PC-9 (cell line): ENCODE results near the gene RAB11FIP4. TPM values are rescaled to one million over a fixed set of nuclear protein-coding genes. Genes with fewer than 3 reads are reported as not detected.

Experiments
- BruUV-seq: library from RNA; stranded (reverse); fragments of 400-500 nt; replicated peaks from 2 replicates; lab custom pipeline; 2021; lab: Mats Ljungman, UMichigan
- CTCF ChIA-PET: fragments of 300-600 bp; sonication (Branson Sonifier 250); formaldehyde crosslinking; loops from one replicate; lab custom pipeline; 2022; ENCODE audit warnings: antibody characterized with exemption; lab: Charles Lee
- POLR2A ChIA-PET: fragments of 300-600 bp; sonication (Branson Sonifier 250); formaldehyde crosslinking; loops from one replicate; lab custom pipeline; 2022; ENCODE audit warnings: antibody characterized with exemption; ENCODE audit not compliant: unreplicated experiment; lab: Charles Lee
- DNase-seq, 2 experiments: peaks; one replicate each; pipeline versions ENCODE4 v3.0.0 to v3.0.0-alpha.2; 2015 to 2022; ENCODE audit warnings: mixed read lengths in 1 of 2
- H2AFZ ChIP-seq: fragments of 200-600 bp; sonication (generic); 2 replicates; pipeline ENCODE4 v1.8.1; 2017; ENCODE audit warnings: antibody characterized with exemption
- H3F3A ChIP-seq: fragments of 200-600 bp; sonication (generic); 2 replicates; pipeline ENCODE4 v1.8.1; 2017; ENCODE audit warnings: antibody characterized with exemption, mild to moderate bottlenecking, low read depth; ENCODE audit not compliant: insufficient read depth
- H3K27ac ChIP-seq: fragments of 200-600 bp; sonication (generic); 2 replicates; pipeline ENCODE4 v1.6.1; 2016; ENCODE audit warnings: mixed run types
- H3K27me3 ChIP-seq: fragments of 200-600 bp; sonication (generic); 2 replicates; pipeline ENCODE4 v1.6.1; 2016; ENCODE audit warnings: low read depth, mixed run types; ENCODE audit not compliant: insufficient read depth
- H3K36me3 ChIP-seq: fragments of 200-600 bp; sonication (generic); 2 replicates; pipeline ENCODE4 v1.6.1; 2016; ENCODE audit warnings: low read depth, mixed run types
- H3K4me1 ChIP-seq: fragments of 200-600 bp; sonication (generic); replicated peaks from 2 replicates; pipeline ENCODE4 v1.6.1; 2016; ENCODE audit warnings: mixed run types; ENCODE audit not compliant: insufficient read depth
- H3K4me2 ChIP-seq: fragments of 200-600 bp; sonication (generic); 2 replicates; pipeline ENCODE4 v1.6.1; 2017; ENCODE audit warnings: mixed run types
- H3K4me3 ChIP-seq: fragments of 200-600 bp; sonication (generic); 2 replicates; pipeline ENCODE4 v1.6.1; 2016; ENCODE audit warnings: mixed run types
- H3K79me2 ChIP-seq: fragments of 200-600 bp; sonication (generic); 2 replicates; pipeline ENCODE4 v1.6.1; 2017; ENCODE audit warnings: low read depth, mixed run types
- H3K9me2 ChIP-seq: fragments of 200-600 bp; sonication (generic); 2 replicates; pipeline ENCODE4 v1.8.1; 2017; ENCODE audit warnings: mild to moderate bottlenecking; ENCODE audit not compliant: insufficient read depth
- H3K9me3 ChIP-seq: fragments of 200-600 bp; sonication (generic); 2 replicates; pipeline ENCODE4 v1.8.1; 2016; ENCODE audit warnings: low read depth; ENCODE audit not compliant: insufficient read depth
- H4K20me1 ChIP-seq: fragments of 200-600 bp; sonication (generic); 2 replicates; pipeline ENCODE4 v1.8.1; 2017; ENCODE audit not compliant: insufficient read depth
- CTCF ChIP-seq: fragments of 200-600 bp; sonication (generic); conservative IDR thresholded peaks from 2 replicates; pipeline ENCODE4 v1.6.1; 2017; ENCODE audit warnings: mixed run types, antibody characterized with exemption, mild to moderate bottlenecking, moderate library complexity
- EZH2 ChIP-seq: fragments of 200-600 bp; sonication (generic); IDR thresholded peaks from 2 replicates; pipeline ENCODE4 v1.8.0; 2017; ENCODE audit warnings: antibody characterized with exemption, low read depth
- intact Hi-C: fragments of 100-400 bp; cut with micrococcal nuclease; formaldehyde crosslinking; loops from one replicate; pipeline ENCODE4 v1.10.0; 2022; ENCODE audit not compliant: unreplicated experiment
- total RNA-seq: library from RNA; stranded (reverse); gene quantifications from 2 replicates; pipeline ENCODE4 v1.2.3, GENCODE V29; 2021

RAB11FIP4 gene
- total RNA-seq, 1 experiment from 2014 or later = 22.9 TPM

GRCh38 chr17:31446195-31446967, 54.9 kb downstream of the RAB11FIP4 start:
- intact Hi-C loops = no loop called here
- H3K9me3 ChIP-seq = no peaks in the 10 kb centered on the region
- no peak overlapping the region for H3K27ac ChIP-seq
- CTCF ChIA-PET = interaction anchor here (0.6 to 0.7 kb wide), 2 partner anchors 17 to 626 kb away, joined by 3 to 6 read pairs; no protein-coding TSS in a partner anchor
- TF ChIP-seq CTCF (peak; percentile 23; the same call in 1 of the 2 replicates), EZH2 (no peak)
- no peak overlapping the region for H3K4me2 ChIP-seq
- H3K9me2 ChIP-seq = no peaks in the 10 kb centered on the region
- peaks cover 33% of the 10 kb centered on the region for H3K4me1 ChIP-seq
- no peak for DNase-seq
- no peak overlapping the region for H3K4me3 ChIP-seq
- no peaks in the 10 kb centered on the region for H3K36me3 ChIP-seq
- H3K79me2 ChIP-seq = no peaks in the 10 kb centered on the region
- no TSS peak for BruUV-seq
- no peaks in the 10 kb centered on the region for H3K27me3 ChIP-seq
- no peaks in the 10 kb centered on the region for H4K20me1 ChIP-seq
- H3F3A ChIP-seq = peaks cover 21% of the 10 kb centered on the region; the same call in 1 of the 2 replicates
- POLR2A ChIA-PET = no interaction called here
- no peak overlapping the region for H2AFZ ChIP-seq

- Histone ChIP-seq H3K79me2 (no peaks in the 10 kb centered on the region), H3K36me3 (no peaks in the 10 kb centered on the region), H3K4me1 (peaks cover 54% of the 10 kb centered on the region), H3K9me3 (no peaks in the 10 kb centered on the region), H3K27me3 (no peaks in the 10 kb centered on the region), H3K27ac (peak overlapping the region; percentile 38), H3K9me2 (no peaks in the 10 kb centered on the region), H3F3A (peaks cover 40% of the 10 kb centered on the region), H3K4me2 (peak overlapping the region; percentile 26), H3K4me3 (no peak overlapping the region), H2AFZ (0 out of 2 replicates have a peak overlapping the region, but pooled peaks have one; percentile 9), H4K20me1 (no peaks in the 10 kb centered on the region)
- TF ChIP-seq EZH2 (no peak), CTCF (no peak)
- ChIA-PET POLR2A (interaction anchor here (0.5 to 1.0 kb wide), 5 partner anchors 17 to 1880 kb away, joined by 3 to 7 read pairs (median 4); partner anchors contain the start of gene TP53I13), CTCF (interaction anchor here (0.6 to 1.0 kb wide), 4 partner anchors 11 to 102 kb away, joined by 3 to 9 read pairs (median 5); no protein-coding TSS in a partner anchor)
- no TSS peak for BruUV-seq
- intact Hi-C loops = loop anchor here (2.0 kb wide), 1 partner anchor 46 kb away; no protein-coding TSS in a partner anchor
- DNase-seq = peak; percentile 41 to 70
Observed at GRCh38 chr17:31448467-31449077, 57.1 kb downstream of the RAB11FIP4 start.

DNA sequence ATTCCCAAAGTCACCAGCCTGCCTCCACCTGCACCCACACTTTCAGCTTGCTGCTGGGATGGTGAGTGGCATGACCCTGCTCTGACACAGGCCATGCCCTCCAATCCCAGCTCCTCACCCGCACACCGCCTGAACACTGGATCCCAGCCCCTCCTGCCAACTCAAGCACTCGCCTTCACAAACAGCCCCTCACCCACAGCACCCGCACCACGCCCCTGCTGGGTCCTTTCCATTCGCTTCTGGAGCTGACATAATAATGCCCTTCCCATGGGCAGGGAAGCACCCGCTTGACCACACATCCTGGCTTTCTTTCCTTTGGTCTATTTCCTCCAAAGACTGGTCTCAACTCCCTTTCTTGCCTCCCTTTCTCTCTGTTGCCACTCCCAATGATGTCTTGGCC, 57.6 kb downstream of the RAB11FIP4 start:
- no peak for TF ChIP-seq CTCF
- no peak for TF ChIP-seq EZH2
- CTCF ChIA-PET = interaction anchor here (0.6 to 1.0 kb wide), 2 partner anchors 12 to 17 kb away, joined by 3 to 5 read pairs; no protein-coding TSS in a partner anchor
- Histone ChIP-seq H4K20me1 (no peaks in the 10 kb centered on the region), H3F3A (peaks cover 41% of the 10 kb centered on the region), H3K27me3 (no peaks in the 10 kb centered on the region), H3K4me2 (peak overlapping the region; percentile 26), H3K9me3 (no peaks in the 10 kb centered on the region), H2AFZ (no peak overlapping the region), H3K27ac (no peak overlapping the region), H3K4me3 (no peak overlapping the region), H3K4me1 (peaks cover 59% of the 10 kb centered on the region), H3K9me2 (no peaks in the 10 kb centered on the region), H3K79me2 (no peaks in the 10 kb centered on the region), H3K36me3 (no peaks in the 10 kb centered on the region)
- intact Hi-C loops = loop anchor here (2.0 kb wide), 1 partner anchor 46 kb away; no protein-coding TSS in a partner anchor
- DNase-seq = no peak
- no TSS peak for BruUV-seq
- POLR2A ChIA-PET = interaction anchor here (0.7 to 1.0 kb wide), 2 partner anchors 39 to 45 kb away, joined by 3 to 6 read pairs; no protein-coding TSS in a partner anchor
